ENCODE data around the gene HEG1. TPM values are rescaled to one million over a fixed set of nuclear protein-coding genes. Genes with fewer than 3 reads are reported as not detected.

HEG1 gene
- total RNA-seq, 1 donor = 199 TPM

GRCh38 chr3:124973290-124973689 is 82.5 kb downstream of the HEG1 start:
- no peak for DNase-seq (ENCODE audit: low read depth)
- no peak for TF ChIP-seq CTCF (IDR thresholded peaks at IDR 0.05; ENCODE audit: insufficient read depth, low read depth, low read length)
- no peak overlapping the region for H3K4me3 ChIP-seq (ENCODE audit: low read depth, low read length)

GRCh38 chr3:124972457-124972856 is 83.3 kb downstream of the HEG1 start:
- no peak overlapping the region for H3K4me3 ChIP-seq (ENCODE audit: low read depth, low read length)
- TF ChIP-seq CTCF (IDR thresholded peaks at IDR 0.05; ENCODE audit: insufficient read depth, low read depth, low read length) = no peak
- no peak for DNase-seq (ENCODE audit: low read depth)

GRCh38 chr3:124969963-124970722 is 85.7 kb downstream of the HEG1 start:
- no peak for DNase-seq (ENCODE audit: low read depth)
- TF ChIP-seq CTCF (IDR thresholded peaks at IDR 0.05; ENCODE audit: insufficient read depth, low read depth, low read length) = no peak
- no peak overlapping the region for H3K4me3 ChIP-seq (ENCODE audit: low read depth, low read length)

GRCh38 chr3:124969190-124969589 is 86.6 kb downstream of the HEG1 start:
- DNase-seq (ENCODE audit: low read depth) = no peak
- no peak overlapping the region for H3K4me3 ChIP-seq (ENCODE audit: low read depth, low read length)
- no peak for TF ChIP-seq CTCF (IDR thresholded peaks at IDR 0.05; ENCODE audit: insufficient read depth, low read depth, low read length)

GRCh38 chr3:124967964-124968363 is 87.8 kb downstream of the HEG1 start:
- no peak for TF ChIP-seq CTCF (IDR thresholded peaks at IDR 0.05; ENCODE audit: insufficient read depth, low read depth, low read length)
- no peak overlapping the region for H3K4me3 ChIP-seq (ENCODE audit: low read depth, low read length)
- DNase-seq (ENCODE audit: low read depth) = no peak

- H3K4me3 ChIP-seq (ENCODE audit: low read depth, low read length) = no peak overlapping the region
- DNase-seq (ENCODE audit: low read depth) = no peak
- no peak for TF ChIP-seq CTCF (IDR thresholded peaks at IDR 0.05; ENCODE audit: insufficient read depth, low read depth, low read length)
Measured at GRCh38 chr3:124966521-124967445, 89.0 kb downstream of the HEG1 start.
